HepG2 (cell line): ENCODE measurements around the gene AFDN. TPM values are rescaled to one million over a fixed set of nuclear protein-coding genes. Genes with fewer than 3 reads are reported as not detected.
A peak's percentile ranks its signal among the peaks of the same experiment; 100 is the strongest.

Experiments
- ATRX ChIP-seq: sonication (generic); formaldehyde crosslinking; IDR thresholded peaks from 2 replicates; pipeline ENCODE4 v1.4.0; 2020; ENCODE audit warnings: missing genetic modification reagents, borderline replicate concordance
- FOXJ3 ChIP-seq: sonication (generic); formaldehyde crosslinking; IDR thresholded peaks from 2 replicates; pipeline ENCODE4 v1.4.0; 2020; ENCODE audit warnings: missing genetic modification reagents, mild to moderate bottlenecking, borderline replicate concordance
- HMGXB4 ChIP-seq, 2 experiments: sonication (generic) in 1 of 2; formaldehyde crosslinking in 1 of 2; IDR thresholded peaks; 2 replicates each; pipeline versions ENCODE4 v1.4.0 to v1.6.1; 2018 to 2020; ENCODE audit warnings: missing genetic modification reagents in 2 of 2, borderline replicate concordance in 1 of 2, low read depth in 1 of 2, mild to moderate bottlenecking in 1 of 2, missing biosample characterization in 1 of 2
- HNF4A ChIP-seq: sonication (generic); formaldehyde crosslinking; IDR thresholded peaks from 2 replicates; pipeline ENCODE4 v1.4.0; 2020; ENCODE audit warnings: missing genetic modification reagents
- KAT2B ChIP-seq: fragments of 150-350 bp; IDR thresholded peaks from 2 replicates; pipeline ENCODE4 v1.6.1; 2014; ENCODE audit warnings: low read depth, low read length, borderline replicate concordance
- KAT8 ChIP-seq: IDR thresholded peaks from 2 replicates; pipeline ENCODE4 v1.6.1; 2016; ENCODE audit warnings: missing genetic modification reagents, missing compliant biosample characterization
- KDM1A ChIP-seq: IDR thresholded peaks from 2 replicates; pipeline ENCODE4 v1.6.1; 2016; ENCODE audit warnings: missing compliant biosample characterization
- NFAT5 ChIP-seq: sonication (generic); formaldehyde crosslinking; IDR thresholded peaks from 2 replicates; pipeline ENCODE4 v1.4.0; 2020; ENCODE audit warnings: missing genetic modification reagents
- WIZ ChIP-seq: sonication (generic); formaldehyde crosslinking; IDR thresholded peaks from 2 replicates; pipeline ENCODE4 v1.5.1; 2020; ENCODE audit warnings: mild to moderate bottlenecking, missing genetic modification reagents
- ZNF180 ChIP-seq: sonication (generic); formaldehyde crosslinking; IDR thresholded peaks from 2 replicates; pipeline ENCODE4 v1.4.0; 2020; ENCODE audit warnings: low read depth, missing genetic modification reagents, borderline replicate concordance
- ZNF574 ChIP-seq: sonication (generic); formaldehyde crosslinking; IDR thresholded peaks from 2 replicates; pipeline ENCODE4 v1.4.0; 2020; ENCODE audit warnings: missing genetic modification reagents
- ZNF646 ChIP-seq: sonication (generic); formaldehyde crosslinking; IDR thresholded peaks from 2 replicates; pipeline ENCODE4 v1.9.0; 2021; ENCODE audit warnings: mild to moderate bottlenecking, missing genetic modification reagents
- polyA plus RNA-seq, 8 experiments: library from polyadenylated mRNA; depleted of rRNA in 3 of 8; stranded (reverse) in 7 of 8; unstranded in 1 of 8; fragments of >200 nt; fragmentation: Illumina TruSeq in 4 of 8; extraction: Trizol in 4 of 8; gene quantifications; 2 replicates each; pipeline versions ENCODE4 v1.2.1 to v1.2.3, GENCODE V29; 2011 to 2016; ENCODE audit warnings: low read depth in 4 of 8, missing spikeins in 1 of 8, mixed read lengths in 1 of 8; ENCODE audit not compliant: insufficient read depth in 1 of 8
- total RNA-seq, 5 experiments: library from RNA; depleted of rRNA; stranded (reverse); fragments of >200 nt; fragmentation: Illumina TruSeq; extraction: Trizol; gene quantifications; 2 replicates each; pipeline ENCODE4 v1.2.3, GENCODE V29; 2016; ENCODE audit warnings: low read depth in 1 of 5

AFDN gene
- total and polyA plus RNA-seq, 2 of the 13 experiments (the other 11 are each of a cell fraction or from before 2014, with no cell fraction given): 136 to 151 TPM

- TF ChIP-seq HMGXB4 (CRISPR knock-in tag; IDR thresholded peaks at IDR 0.05; ENCODE audit: borderline replicate concordance in 1 of 2, low read depth in 1 of 2): no peak; a peak in 1 of 4 replicates
- no peak for TF ChIP-seq HNF4A (CRISPR knock-in tag)
- no peak for TF ChIP-seq WIZ
- no peak for TF ChIP-seq ZNF646 (CRISPR knock-in tag)
- TF ChIP-seq ZNF180 (CRISPR knock-in tag): no peak
- 0 out of 2 replicates have a peak, but pooled peaks have one; percentile 58 for TF ChIP-seq KDM1A
- TF ChIP-seq KAT8 (CRISPR knock-in tag): peak; percentile 71; the same call in 1 of the 2 replicates
- no peak for TF ChIP-seq NFAT5 (CRISPR knock-in tag)
- TF ChIP-seq FOXJ3 (CRISPR knock-in tag): no peak; the same call in 1 of the 2 replicates
- TF ChIP-seq ZNF574 (CRISPR knock-in tag): no peak
- no peak for TF ChIP-seq KAT2B
- TF ChIP-seq ATRX: no peak
Measured at GRCh38 chr6:167855825-167856425, 29.2 kb downstream of the AFDN start (continued).
